ENCODE data around the gene PLPP4.

Gene PLPP4

DNA sequence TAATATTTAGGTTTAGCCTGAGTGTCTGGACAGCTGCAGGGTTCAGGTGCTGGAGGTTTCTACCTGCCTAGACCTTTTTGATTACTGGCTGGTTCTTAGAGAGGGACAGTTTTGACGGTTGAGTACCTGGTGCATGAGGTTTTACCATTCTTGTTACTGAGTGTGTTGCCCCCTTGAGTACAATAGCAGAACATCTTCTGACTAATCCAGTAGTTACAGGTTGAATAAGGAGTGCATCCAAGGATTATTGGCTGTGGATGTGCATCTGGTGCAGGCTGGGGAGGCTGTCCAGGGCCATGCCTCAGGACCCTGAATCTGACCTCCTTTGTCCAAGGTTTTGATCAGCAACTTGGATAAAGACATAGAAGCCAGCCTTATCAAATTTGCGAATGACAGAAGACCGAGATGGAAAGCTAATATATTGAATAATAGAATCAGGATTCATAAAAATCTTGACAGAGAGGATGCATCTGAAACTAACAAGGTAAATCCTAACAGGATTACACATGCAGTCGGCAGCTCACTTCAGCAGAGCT lies 23.1 kb downstream of the PLPP4 start:
- no peak overlapping the region for H3K4me3 Mint-ChIP-seq
- H3K27ac Mint-ChIP-seq (ENCODE audit: low read depth), result no peak overlapping the region
- no peaks in the 10 kb centered on the region for H3K4me1 Mint-ChIP-seq
- no peak for DNase-seq (ENCODE audit: low spot score in 2 of 2)
- no peaks in the 10 kb centered on the region for H3K36me3 Mint-ChIP-seq (ENCODE audit: insufficient read depth)
- peaks cover 17% of the 10 kb centered on the region for H3K27me3 Mint-ChIP-seq
- ATAC-seq (replicated peaks; ENCODE audit: extremely low read depth, poor library complexity, severe bottlenecking), result no peak
- H3K9me3 Mint-ChIP-seq, result peaks cover 12% of the 10 kb centered on the region

- Mint-ChIP-seq H3K4me3 (no peak overlapping the region), H3K9me3 (peaks cover 12% of the 10 kb centered on the region), H3K27me3 (peaks cover 17% of the 10 kb centered on the region), H3K36me3 (ENCODE audit: insufficient read depth) (no peaks in the 10 kb centered on the region), H3K27ac (ENCODE audit: low read depth) (no peak overlapping the region), H3K4me1 (no peaks in the 10 kb centered on the region)
- ATAC-seq (replicated peaks; ENCODE audit: extremely low read depth, poor library complexity, severe bottlenecking) (no peak), DNase-seq (ENCODE audit: low spot score in 2 of 2) (no peak)
Measured at GRCh38 chr10:120480848-120481247, 23.8 kb downstream of the PLPP4 start.

- Mint-ChIP-seq H3K36me3 (ENCODE audit: insufficient read depth) (no peaks in the 10 kb centered on the region), H3K4me1 (no peaks in the 10 kb centered on the region), H3K4me3 (no peak overlapping the region), H3K27ac (ENCODE audit: low read depth) (no peak overlapping the region), H3K27me3 (peaks cover 17% of the 10 kb centered on the region), H3K9me3 (peaks cover 12% of the 10 kb centered on the region)
- no peak for DNase-seq (ENCODE audit: low spot score in 2 of 2)
- no peak for ATAC-seq (replicated peaks; ENCODE audit: extremely low read depth, poor library complexity, severe bottlenecking)
Measured at GRCh38 chr10:120483006-120483405, 26.0 kb downstream of the PLPP4 start.

DNA sequence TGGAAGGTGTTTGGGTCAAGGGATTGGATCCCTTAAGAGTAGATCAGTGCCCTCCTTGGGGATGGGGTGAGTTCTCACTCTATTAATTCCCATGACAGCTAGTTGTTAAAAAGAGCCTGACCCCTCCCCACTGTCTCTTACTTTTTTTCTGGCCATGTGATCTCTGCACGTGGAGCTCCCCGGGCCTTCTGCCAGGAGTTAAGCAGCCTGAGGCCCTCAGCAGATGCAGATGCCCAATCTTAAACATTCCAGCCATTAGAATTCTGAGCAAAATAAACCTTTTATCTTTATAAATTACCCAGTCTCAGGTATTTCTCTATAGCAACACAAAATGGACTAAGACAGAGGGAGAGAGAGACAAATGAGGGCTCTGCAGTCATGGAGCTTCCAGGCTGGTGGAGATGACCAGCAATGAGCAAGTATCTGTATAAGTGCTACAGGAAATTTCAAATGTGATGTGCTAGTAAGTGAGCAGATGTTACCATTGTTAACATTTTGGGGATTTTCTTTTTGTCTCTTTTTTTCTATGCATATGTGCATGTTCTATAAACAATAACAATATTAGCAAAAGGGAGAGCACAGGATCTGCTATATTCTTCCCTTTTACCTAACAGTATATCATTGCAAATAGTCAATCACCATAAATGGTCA lies 26.7 kb downstream of the PLPP4 start:
- peaks cover 16% of the 10 kb centered on the region for H3K27me3 Mint-ChIP-seq
- no peak for ATAC-seq (replicated peaks; ENCODE audit: extremely low read depth, poor library complexity, severe bottlenecking)
- no peak for DNase-seq (ENCODE audit: low spot score in 2 of 2)
- H3K4me3 Mint-ChIP-seq, result no peak overlapping the region
- H3K9me3 Mint-ChIP-seq, result peaks cover 12% of the 10 kb centered on the region
- H3K27ac Mint-ChIP-seq (ENCODE audit: low read depth), result no peak overlapping the region
- H3K36me3 Mint-ChIP-seq (ENCODE audit: insufficient read depth), result no peaks in the 10 kb centered on the region
- H3K4me1 Mint-ChIP-seq, result no peaks in the 10 kb centered on the region

DNA sequence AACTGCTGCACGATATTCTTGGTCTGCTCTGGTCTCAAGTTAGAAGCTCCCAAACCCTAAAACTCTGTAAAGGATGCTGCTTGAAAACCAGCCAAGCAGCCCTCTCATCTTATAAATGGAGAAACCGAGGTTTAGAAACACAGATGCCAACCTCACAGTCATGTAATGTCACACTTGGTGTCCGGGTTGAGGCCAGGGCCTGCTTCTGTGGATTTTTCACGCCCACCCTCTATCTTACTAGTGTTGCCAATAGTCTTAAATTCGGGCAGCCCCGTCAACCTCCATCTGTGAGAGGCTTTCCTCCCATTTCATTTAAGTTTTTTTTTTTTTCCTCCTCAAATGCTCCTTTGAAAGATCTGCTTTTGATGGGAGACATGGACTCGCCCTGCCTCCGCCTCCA lies 28.9 kb downstream of the PLPP4 start:
- no peaks in the 10 kb centered on the region for H3K27me3 Mint-ChIP-seq
- H3K9me3 Mint-ChIP-seq, result peaks cover 7% of the 10 kb centered on the region
- no peak for ATAC-seq (replicated peaks; ENCODE audit: extremely low read depth, poor library complexity, severe bottlenecking)

GRCh38 chr10:120486671-120487205 lies 29.7 kb downstream of the PLPP4 start:
- H3K27me3 Mint-ChIP-seq, result no peaks in the 10 kb centered on the region
- peaks cover 6% of the 10 kb centered on the region for H3K9me3 Mint-ChIP-seq
- H3K4me3 Mint-ChIP-seq, result no peak overlapping the region
- no peaks in the 10 kb centered on the region for H3K36me3 Mint-ChIP-seq (ENCODE audit: insufficient read depth)
- DNase-seq (ENCODE audit: low spot score in 2 of 2), result no peak
- no peaks in the 10 kb centered on the region for H3K4me1 Mint-ChIP-seq
- H3K27ac Mint-ChIP-seq (ENCODE audit: low read depth), result no peak overlapping the region
- no peak for ATAC-seq (replicated peaks; ENCODE audit: extremely low read depth, poor library complexity, severe bottlenecking)

More for the DNA sequence above, 28.9 kb downstream of the PLPP4 start:
- no peak for DNase-seq (ENCODE audit: low spot score in 2 of 2)
- Mint-ChIP-seq H3K4me3 (no peak overlapping the region), H3K36me3 (ENCODE audit: insufficient read depth) (no peaks in the 10 kb centered on the region), H3K27ac (ENCODE audit: low read depth) (no peak overlapping the region), H3K4me1 (no peaks in the 10 kb centered on the region)

DNA sequence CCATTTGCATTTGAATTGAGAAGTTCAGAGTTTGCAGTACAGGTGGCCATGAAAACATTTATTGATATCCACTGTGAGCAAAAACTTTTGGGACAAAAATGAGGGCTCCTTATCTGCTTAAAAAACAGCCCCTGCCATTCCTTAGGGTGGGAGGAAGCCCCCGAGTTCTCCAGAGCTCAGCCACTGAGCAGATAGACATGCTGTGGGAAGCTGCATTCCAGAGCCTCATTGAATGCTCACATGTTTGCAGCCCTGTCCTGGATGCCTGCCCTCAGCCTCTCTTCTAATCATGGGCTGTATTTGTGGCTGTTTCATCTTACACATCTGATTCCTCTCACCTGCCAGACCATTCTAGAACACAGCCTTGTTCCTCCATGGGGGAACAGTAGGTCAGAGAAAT lies 33.3 kb downstream of the PLPP4 start:
- H3K4me3 Mint-ChIP-seq, result no peak overlapping the region
- peaks cover 11% of the 10 kb centered on the region for H3K27me3 Mint-ChIP-seq
- no peak overlapping the region for H3K27ac Mint-ChIP-seq (ENCODE audit: low read depth)
- no peaks in the 10 kb centered on the region for H3K4me1 Mint-ChIP-seq
- H3K9me3 Mint-ChIP-seq, result no peaks in the 10 kb centered on the region
- DNase-seq (ENCODE audit: low spot score in 2 of 2), result no peak
- no peak for ATAC-seq (replicated peaks; ENCODE audit: extremely low read depth, poor library complexity, severe bottlenecking)
- no peaks in the 10 kb centered on the region for H3K36me3 Mint-ChIP-seq (ENCODE audit: insufficient read depth)

DNA sequence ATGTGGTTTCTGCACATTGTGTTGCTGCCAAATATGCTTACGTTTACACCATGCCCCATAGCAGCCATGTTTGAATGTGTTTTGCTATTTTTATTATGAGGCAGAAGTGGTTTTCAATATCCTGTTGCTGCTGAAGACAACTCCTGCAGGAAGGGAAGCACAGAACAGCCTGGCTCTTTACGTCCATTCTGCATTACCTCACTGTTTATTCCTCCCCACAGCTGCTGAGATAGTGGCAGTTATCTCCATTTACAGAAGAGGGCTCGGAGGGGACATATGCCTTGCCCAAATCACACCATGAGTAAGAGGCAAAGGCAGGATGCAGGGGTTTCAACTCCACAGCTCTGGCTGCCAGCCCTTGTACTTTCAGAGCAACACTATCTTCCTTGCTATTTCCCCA lies 35.3 kb downstream of the PLPP4 start:
- Mint-ChIP-seq H3K4me1 (no peaks in the 10 kb centered on the region), H3K36me3 (ENCODE audit: insufficient read depth) (no peaks in the 10 kb centered on the region), H3K27me3 (peaks cover 11% of the 10 kb centered on the region), H3K4me3 (no peak overlapping the region), H3K9me3 (no peaks in the 10 kb centered on the region), H3K27ac (ENCODE audit: low read depth) (no peak overlapping the region)
- DNase-seq (ENCODE audit: low spot score in 2 of 2), result no peak
- ATAC-seq (replicated peaks; ENCODE audit: extremely low read depth, poor library complexity, severe bottlenecking), result no peak

DNA sequence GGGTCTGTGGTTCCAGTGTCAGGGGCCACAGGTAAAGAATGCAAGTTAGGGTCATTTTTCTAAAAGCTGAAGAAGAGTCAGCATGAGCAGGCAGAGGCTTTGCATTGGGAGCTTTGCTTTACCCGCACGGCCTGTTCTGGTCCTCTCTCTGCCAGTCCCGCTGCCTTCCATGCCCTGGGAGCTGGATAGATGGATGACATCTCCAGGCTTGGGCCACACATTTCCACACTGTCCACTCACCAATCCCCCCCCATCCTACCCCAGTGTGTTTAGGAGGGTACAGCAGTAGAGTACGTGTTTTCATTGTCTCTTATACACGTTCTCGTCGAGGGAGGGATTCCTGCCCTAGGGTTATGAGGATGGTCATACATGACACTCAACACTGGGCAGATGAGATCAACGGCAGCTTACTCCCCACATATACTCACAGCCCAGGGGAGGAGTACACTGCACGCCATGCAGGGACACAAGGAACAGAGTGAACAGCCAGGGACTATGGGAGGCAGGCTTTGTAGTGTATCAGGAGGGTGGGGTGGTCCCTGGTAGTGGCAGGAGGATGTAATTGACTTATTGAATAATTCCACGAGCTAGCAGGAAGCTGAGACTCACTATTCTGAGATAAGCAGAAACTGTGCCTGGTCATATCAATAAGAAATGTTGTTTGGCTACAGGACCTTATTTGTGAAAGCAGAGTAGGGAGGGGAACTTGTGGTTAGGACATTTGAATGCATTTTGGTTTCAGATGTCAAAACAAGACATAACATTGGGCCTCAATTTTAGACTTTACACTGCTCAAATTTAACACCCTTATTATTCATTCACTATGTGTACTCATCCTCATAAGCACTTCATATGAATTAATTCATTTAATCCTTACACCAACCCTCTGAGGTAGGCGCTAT lies 36.6 kb downstream of the PLPP4 start:
- Mint-ChIP-seq H3K4me1 (no peaks in the 10 kb centered on the region), H3K27me3 (peaks cover 11% of the 10 kb centered on the region), H3K36me3 (ENCODE audit: insufficient read depth) (no peaks in the 10 kb centered on the region), H3K9me3 (no peaks in the 10 kb centered on the region), H3K27ac (ENCODE audit: low read depth) (no peak overlapping the region), H3K4me3 (no peak overlapping the region)
- ATAC-seq (replicated peaks; ENCODE audit: extremely low read depth, poor library complexity, severe bottlenecking) (no peak), DNase-seq (ENCODE audit: low spot score in 2 of 2) (no peak)

DNA sequence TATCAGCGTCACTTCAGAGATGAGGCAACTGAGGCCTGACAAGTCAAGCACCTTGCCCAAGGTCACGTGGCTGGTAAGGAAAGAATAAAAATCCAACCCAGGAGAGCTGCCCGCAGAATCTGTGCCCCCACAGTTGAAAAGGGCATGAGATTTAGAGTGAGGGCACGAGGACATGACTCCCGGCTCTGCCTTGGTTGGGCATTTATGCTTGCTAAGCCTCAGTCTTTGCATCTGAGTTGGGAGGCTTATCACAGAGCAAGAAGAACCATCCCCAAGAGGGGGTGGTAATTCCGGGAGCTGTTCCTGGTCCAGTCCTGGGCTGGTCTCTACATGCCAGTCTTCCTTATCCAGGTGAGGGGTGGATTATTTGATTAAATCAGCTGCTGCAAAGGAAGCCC lies 37.3 kb downstream of the PLPP4 start:
- H3K4me1 Mint-ChIP-seq, result no peaks in the 10 kb centered on the region
- no peaks in the 10 kb centered on the region for H3K36me3 Mint-ChIP-seq (ENCODE audit: insufficient read depth)
- peaks cover 11% of the 10 kb centered on the region for H3K27me3 Mint-ChIP-seq
- DNase-seq (ENCODE audit: low spot score in 2 of 2), result no peak
- no peak overlapping the region for H3K27ac Mint-ChIP-seq (ENCODE audit: low read depth)
- H3K4me3 Mint-ChIP-seq, result no peak overlapping the region
- ATAC-seq (replicated peaks; ENCODE audit: extremely low read depth, poor library complexity, severe bottlenecking), result no peak
- no peaks in the 10 kb centered on the region for H3K9me3 Mint-ChIP-seq

DNA sequence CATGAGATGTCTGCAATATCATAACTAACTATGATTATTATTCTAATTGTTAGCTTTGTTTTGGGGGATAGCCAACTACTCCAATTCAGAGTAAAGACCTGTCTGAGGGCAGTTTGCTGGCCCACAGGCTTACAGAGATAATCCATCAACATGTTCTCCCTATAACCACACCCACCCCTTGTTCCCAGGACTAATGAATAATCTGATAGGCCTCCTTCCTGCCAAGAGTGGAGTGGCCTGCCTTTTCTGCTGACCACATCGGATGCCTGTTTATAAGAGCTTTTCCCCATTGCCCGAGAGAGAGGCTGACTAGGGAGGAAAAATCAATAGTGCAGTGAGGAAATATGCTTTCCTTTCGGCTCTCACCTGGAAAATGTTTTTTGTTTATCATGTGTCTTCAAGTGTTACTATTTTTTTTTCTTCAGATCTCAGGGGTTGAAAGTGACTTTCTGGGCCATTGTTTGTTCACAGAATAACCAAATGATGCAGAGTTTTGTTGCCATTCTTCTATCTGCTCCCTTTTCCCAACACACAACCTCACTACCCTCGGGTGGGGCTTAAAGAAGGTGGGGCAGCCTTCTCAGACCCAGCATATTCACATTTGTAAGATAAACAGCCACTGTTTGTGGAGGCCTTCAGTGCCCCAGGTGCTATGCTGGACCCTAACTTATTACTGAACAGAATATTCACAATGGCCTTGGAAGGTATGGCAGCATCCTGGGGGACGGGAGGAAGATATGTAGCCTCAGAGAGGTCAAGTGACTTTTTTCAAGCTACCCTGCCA lies 38.4 kb downstream of the PLPP4 start:
- no peaks in the 10 kb centered on the region for H3K9me3 Mint-ChIP-seq
- peaks cover 20% of the 10 kb centered on the region for H3K27me3 Mint-ChIP-seq
- H3K4me1 Mint-ChIP-seq, result no peaks in the 10 kb centered on the region
- H3K36me3 Mint-ChIP-seq (ENCODE audit: insufficient read depth), result no peaks in the 10 kb centered on the region
- no peak overlapping the region for H3K27ac Mint-ChIP-seq (ENCODE audit: low read depth)
- H3K4me3 Mint-ChIP-seq, result no peak overlapping the region
- no peak for DNase-seq (ENCODE audit: low spot score in 2 of 2)
- ATAC-seq (replicated peaks; ENCODE audit: extremely low read depth, poor library complexity, severe bottlenecking), result no peak

GRCh38 chr10:120499883-120500282 lies 42.9 kb downstream of the PLPP4 start:
- ATAC-seq (replicated peaks; ENCODE audit: extremely low read depth, poor library complexity, severe bottlenecking) (no peak), DNase-seq (ENCODE audit: low spot score in 2 of 2) (no peak)
- Mint-ChIP-seq H3K9me3 (no peaks in the 10 kb centered on the region), H3K4me3 (no peak overlapping the region), H3K4me1 (no peaks in the 10 kb centered on the region), H3K27ac (ENCODE audit: low read depth) (no peak overlapping the region), H3K27me3 (peaks cover 28% of the 10 kb centered on the region), H3K36me3 (ENCODE audit: insufficient read depth) (no peaks in the 10 kb centered on the region)
